Small intestine (tissue), 7 donors: Measurements from ENCODE around the gene DLX2. TPM values are rescaled to one million over a fixed set of nuclear protein-coding genes. Genes with fewer than 3 reads are reported as not detected.
"Not testable (repeated sequence)": the region's sequence is repeated elsewhere in the genome, so short reads cannot be mapped to it uniquely, and the experiment has no call there.

Experiments used
- DNase-seq, 2 donors: peaks; one replicate each; pipeline versions ENCODE4 v3.0.0 to v3.0.0-alpha.2; 2013
- FAIRE-seq: peaks from 2 replicates; lab custom pipeline; 2012; peaks lifted over from hg19 to GRCh38; lab: Jason Lieb, UNC
- H3K27ac ChIP-seq, 3 donors: one replicate each; pipeline ENCODE4 v1.5.1; 2013; ENCODE audit warnings: low read length in 2 of 3, mild to moderate bottlenecking in 2 of 3, control low read depth in 1 of 3, inconsistent platforms in 1 of 3, low read depth in 1 of 3, moderate library complexity in 1 of 3
- H3K27me3 ChIP-seq, 3 donors: one replicate each; pipeline ENCODE4 v1.6.1; 2013; ENCODE audit warnings: low read length in 3 of 3, inconsistent platforms in 1 of 3; ENCODE audit not compliant: control insufficient read depth in 3 of 3, insufficient read depth in 3 of 3
- H3K36me3 ChIP-seq, 3 donors: one replicate each; pipeline ENCODE4 v1.6.1; 2013; ENCODE audit warnings: low read length in 3 of 3, inconsistent platforms in 1 of 3, low read depth in 1 of 3, mild to moderate bottlenecking in 1 of 3, moderate library complexity in 1 of 3; ENCODE audit not compliant: control insufficient read depth in 3 of 3, insufficient read depth in 2 of 3
- H3K4me1 ChIP-seq, 3 donors: one replicate each; pipeline ENCODE4 v1.6.1; 2013; ENCODE audit warnings: low read length in 2 of 3, inconsistent platforms in 1 of 3, low read depth in 1 of 3, mild to moderate bottlenecking in 1 of 3, moderate library complexity in 1 of 3; ENCODE audit not compliant: control insufficient read depth in 3 of 3, insufficient read depth in 2 of 3
- H3K4me3 ChIP-seq, 3 donors: one replicate each; pipeline ENCODE4 v1.5.1; 2013; ENCODE audit warnings: low read length in 3 of 3, control low read depth in 1 of 3, inconsistent platforms in 1 of 3, low read depth in 1 of 3, mild to moderate bottlenecking in 1 of 3, moderate library complexity in 1 of 3
- H3K9me3 ChIP-seq, 2 donors: one replicate each; pipeline ENCODE4 v1.6.1; 2013; ENCODE audit warnings: low read depth in 1 of 2, low read length in 1 of 2; ENCODE audit not compliant: control insufficient read depth in 2 of 2, insufficient read depth in 1 of 2
- WGBS, 3 donors: extraction: QIAGEN DNeasy Blood & Tissue Kit; methylation state at CpG; one replicate each; pipeline ENCODE4 v1.1.7; 2013; 5-methylcytosine and 5-hydroxymethylcytosine counted together
- polyA plus RNA-seq, 4 donors: library from polyadenylated mRNA; stranded (reverse) in 3 of 4; unstranded in 1 of 4; fragments of 200-250 nt in 3 of 4; fragments of 120-200 nt in 1 of 4; gene quantifications; one replicate each; pipeline versions ENCODE4 v1.2.1 to v1.2.3, GENCODE V29; 2013
- donor health status: healthy with polysubstance abuse.
- donor health status: control.
- donor health status: control.
- donor health status: Bipolar disorder and iron deficiency.
- donor health status: healthy.

DLX2 gene
- polyA plus RNA-seq, 4 donors = 0.18 to 0.19 TPM; not detected in 2

DNA sequence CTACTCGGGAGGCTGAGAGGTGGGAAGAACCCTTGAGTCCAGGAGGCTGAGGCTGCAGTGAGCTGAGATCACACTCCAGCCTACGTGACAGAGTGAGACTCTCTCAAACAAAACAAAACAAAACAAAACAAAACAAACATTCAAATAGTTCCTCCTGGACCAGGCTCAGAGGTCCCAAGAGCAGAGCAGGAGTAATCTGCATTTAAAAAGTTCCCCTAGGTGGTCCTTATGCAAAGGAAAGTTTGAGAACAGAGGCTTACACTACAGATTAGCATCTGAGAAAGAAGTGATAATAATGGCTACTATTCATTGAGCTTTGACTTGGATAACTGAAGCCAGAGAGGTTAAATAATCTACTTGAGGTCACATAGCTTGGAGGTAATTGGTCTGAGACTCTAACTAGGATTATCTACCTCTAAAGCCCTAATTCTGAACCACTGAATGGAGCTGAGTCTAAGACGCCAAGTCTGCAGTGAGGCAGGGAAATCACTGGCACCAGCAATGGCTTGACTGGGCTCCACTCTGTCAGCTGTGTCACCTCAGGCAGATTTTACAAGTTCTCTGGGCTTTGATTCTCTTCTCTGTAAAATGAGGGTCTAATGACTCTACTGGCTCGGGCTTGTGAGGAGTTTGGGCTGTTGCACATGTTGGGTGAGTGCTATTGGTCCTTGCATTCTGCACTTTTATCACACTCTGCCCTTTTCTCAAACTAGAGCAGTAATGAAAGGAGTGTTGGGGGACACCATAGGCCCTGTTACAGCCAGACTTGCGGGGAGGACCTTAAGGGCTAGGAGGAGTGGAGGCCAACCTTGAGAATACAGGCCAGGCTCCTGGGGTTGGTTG is 29.2 kb upstream of the DLX2 start:
- Histone ChIP-seq H3K4me1 (no peaks in the 10 kb centered on the region), H3K4me3 (no peak overlapping the region), H3K27me3 (peaks cover 0 to 8% (median 0%) of the 10 kb centered on the region in 3 donors), H3K27ac (no peak overlapping the region), H3K9me3 (no peaks in the 10 kb centered on the region), H3K36me3 (no peaks in the 10 kb centered on the region)
- 77 to 93% (median 84%) methylated on average over 5 of the region's 5 CpGs for WGBS, 3 donors
- DNase-seq = no peak
- FAIRE-seq = no peak

DNA sequence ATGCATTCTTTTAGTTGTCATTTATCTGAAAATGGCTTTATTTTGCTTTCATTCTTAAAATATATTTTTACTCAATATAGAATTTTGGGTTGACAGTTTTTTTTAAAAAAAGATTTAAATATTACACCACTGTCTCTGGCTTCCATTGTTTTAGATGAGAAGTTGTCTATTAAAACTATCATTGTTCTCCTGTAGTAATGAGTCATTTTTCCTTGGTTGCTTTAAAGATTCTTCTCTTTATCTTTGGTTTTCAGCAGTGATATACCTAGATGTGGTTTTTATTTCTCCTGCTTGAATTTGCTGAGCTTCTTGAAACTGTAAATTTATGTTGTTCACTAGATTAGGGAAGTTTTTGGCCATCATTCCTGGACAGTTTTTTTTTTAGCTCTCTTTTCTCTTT is 26.7 kb upstream of the DLX2 start:
- no peak overlapping the region for H3K4me3 ChIP-seq
- H3K27ac ChIP-seq = no peak overlapping the region
- peaks cover 0 to 8% (median 0%) of the 10 kb centered on the region in 3 donors for H3K27me3 ChIP-seq
- H3K36me3 ChIP-seq = no peaks in the 10 kb centered on the region
- no peaks in the 10 kb centered on the region for H3K9me3 ChIP-seq
- DNase-seq (no peak), FAIRE-seq (no peak)
- no peaks in the 10 kb centered on the region for H3K4me1 ChIP-seq

DNA sequence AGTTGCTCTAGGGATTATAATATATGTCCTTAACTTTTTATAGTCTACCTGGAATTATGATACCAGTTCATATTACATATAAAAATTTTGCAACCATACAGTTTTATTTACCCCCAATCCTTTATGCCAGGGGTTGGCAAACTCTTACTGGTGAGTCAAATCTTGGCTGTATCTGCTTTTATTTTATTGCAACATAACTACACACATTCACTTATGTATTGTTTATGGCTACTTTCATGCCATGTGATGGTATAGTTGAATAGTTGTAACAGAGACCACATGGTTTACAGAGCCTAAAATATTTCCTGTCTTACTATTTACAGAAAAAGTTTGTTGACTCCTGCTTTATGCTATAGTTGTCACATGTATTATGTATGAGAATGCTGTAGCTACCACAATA is 25.8 kb upstream of the DLX2 start:
- no peaks in the 10 kb centered on the region for H3K4me1 ChIP-seq
- no peaks in the 10 kb centered on the region for H3K9me3 ChIP-seq
- H3K27ac ChIP-seq = no peak overlapping the region
- no peaks in the 10 kb centered on the region for H3K36me3 ChIP-seq
- no peak for FAIRE-seq
- no peak overlapping the region for H3K4me3 ChIP-seq
- peaks cover 0 to 6% (median 0%) of the 10 kb centered on the region in 3 donors for H3K27me3 ChIP-seq
- DNase-seq = no peak

DNA sequence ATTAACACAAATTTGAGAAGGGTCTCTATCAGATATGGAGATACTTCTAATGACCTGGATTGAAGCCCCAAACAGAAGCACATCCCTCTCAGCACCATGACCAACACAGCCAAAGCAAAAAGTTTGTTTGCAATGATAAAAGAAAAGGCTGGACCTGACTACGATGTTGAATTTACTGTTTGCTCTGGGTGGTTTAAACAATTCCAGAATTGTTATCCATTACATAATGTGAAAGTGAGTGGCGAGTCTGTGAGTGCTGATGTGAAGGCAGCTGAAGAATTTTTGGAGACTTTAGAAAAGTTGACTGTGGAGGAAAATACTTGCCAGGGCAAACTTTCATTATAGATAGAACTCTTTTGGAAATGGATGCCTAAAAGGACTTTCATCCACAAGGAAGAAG is 17.4 kb upstream of the DLX2 start:
- H3K36me3 ChIP-seq = no peaks in the 10 kb centered on the region
- DNase-seq (no peak), FAIRE-seq (no peak)
- H3K27ac ChIP-seq = no peak overlapping the region
- WGBS, 3 donors = 50 to 52% (median 51%) methylated on average over 2 of the region's 2 CpGs
- H3K4me3 ChIP-seq = no peak overlapping the region
- H3K4me1 ChIP-seq = no peaks in the 10 kb centered on the region
- peaks cover 0 to 16% (median 0%) of the 10 kb centered on the region in 3 donors for H3K27me3 ChIP-seq
- no peaks in the 10 kb centered on the region for H3K9me3 ChIP-seq

DNA sequence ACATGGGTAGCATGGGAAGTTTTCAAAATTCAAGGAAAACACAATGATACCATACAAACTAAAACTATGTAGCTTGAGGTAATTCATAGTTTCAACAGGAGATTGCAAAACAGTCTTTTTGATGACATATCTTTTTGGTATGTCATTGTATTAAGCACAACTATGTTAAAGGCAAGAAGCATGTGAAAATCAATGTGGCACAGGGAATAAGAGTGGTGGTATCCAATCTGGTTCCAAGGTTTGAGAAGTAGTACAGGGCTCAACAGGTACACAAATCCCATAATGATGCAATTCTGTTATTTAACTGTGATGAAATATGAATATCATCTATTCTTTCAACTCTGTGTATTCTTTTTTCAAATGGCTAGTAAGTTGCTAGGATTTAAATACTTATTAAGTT is 16.4 kb upstream of the DLX2 start:
- DNase-seq = no peak
- FAIRE-seq = no peak
- no peaks in the 10 kb centered on the region for H3K36me3 ChIP-seq

DNA sequence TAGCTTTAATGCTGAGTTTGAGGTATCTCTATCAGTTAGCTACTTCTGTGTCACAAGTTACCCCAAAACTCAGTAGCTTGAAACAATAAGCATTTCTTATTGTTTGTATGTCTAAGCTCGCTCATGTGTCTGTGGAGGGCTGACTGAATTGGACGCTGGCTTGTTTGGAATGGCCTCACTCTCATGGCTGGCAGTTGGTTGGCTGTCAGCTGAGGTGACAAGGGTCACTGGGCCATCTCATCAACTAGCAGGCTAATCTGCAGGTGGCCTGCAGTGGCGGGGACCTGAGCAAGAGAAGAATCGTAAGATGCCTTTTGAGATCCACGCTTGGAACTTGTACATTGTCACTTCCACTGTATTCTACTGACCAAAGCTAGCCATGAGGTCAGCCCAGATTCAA is 13.4 kb upstream of the DLX2 start:
- no peaks in the 10 kb centered on the region for H3K4me1 ChIP-seq
- H3K4me3 ChIP-seq = no peak overlapping the region
- 78 to 83% (median 80%) methylated on average over 5 of the region's 5 CpGs for WGBS, 3 donors
- no peak overlapping the region for H3K27ac ChIP-seq
- H3K36me3 ChIP-seq = no peaks in the 10 kb centered on the region
- DNase-seq (no peak), FAIRE-seq (no peak)
- H3K9me3 ChIP-seq = no peaks in the 10 kb centered on the region
- peaks cover 0 to 32% (median 0%) of the 10 kb centered on the region in 3 donors for H3K27me3 ChIP-seq

More for the DNA sequence above, 16.4 kb upstream of the DLX2 start:
- Histone ChIP-seq H3K9me3 (no peaks in the 10 kb centered on the region), H3K27ac (no peak overlapping the region), H3K27me3 (peaks cover 0 to 19% (median 0%) of the 10 kb centered on the region in 3 donors), H3K4me1 (no peaks in the 10 kb centered on the region), H3K4me3 (no peak overlapping the region)

DNA sequence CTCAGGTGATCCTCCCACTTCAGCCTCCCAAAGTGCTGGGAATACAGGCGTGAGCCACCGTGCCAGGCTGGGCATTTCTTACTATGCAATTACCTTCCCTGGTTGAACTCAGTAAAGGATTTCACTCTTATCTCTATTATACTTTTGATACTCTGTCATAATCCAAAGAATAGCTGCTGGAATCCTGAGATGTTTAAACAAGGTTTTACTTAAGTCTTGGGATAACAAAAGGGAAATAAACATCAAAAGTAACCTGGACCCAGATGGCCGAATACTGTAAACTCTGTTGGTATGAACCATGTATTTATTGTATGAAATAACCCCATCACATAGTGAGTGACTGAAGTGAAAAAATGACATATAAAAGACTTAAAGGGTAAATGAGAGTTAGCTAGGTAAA is 11.9 kb upstream of the DLX2 start:
- 38 to 65% (median 56%) methylated on average over 3 of the region's 3 CpGs for WGBS, 3 donors
- Histone ChIP-seq H3K4me1 (no peaks in the 10 kb centered on the region), H3K9me3 (no peaks in the 10 kb centered on the region), H3K4me3 (no peak overlapping the region), H3K27ac (no peak overlapping the region), H3K27me3 (peaks cover 0 to 38% (median 3%) of the 10 kb centered on the region in 3 donors), H3K36me3 (no peaks in the 10 kb centered on the region)
- DNase-seq (no peak), FAIRE-seq (no peak)

DNA sequence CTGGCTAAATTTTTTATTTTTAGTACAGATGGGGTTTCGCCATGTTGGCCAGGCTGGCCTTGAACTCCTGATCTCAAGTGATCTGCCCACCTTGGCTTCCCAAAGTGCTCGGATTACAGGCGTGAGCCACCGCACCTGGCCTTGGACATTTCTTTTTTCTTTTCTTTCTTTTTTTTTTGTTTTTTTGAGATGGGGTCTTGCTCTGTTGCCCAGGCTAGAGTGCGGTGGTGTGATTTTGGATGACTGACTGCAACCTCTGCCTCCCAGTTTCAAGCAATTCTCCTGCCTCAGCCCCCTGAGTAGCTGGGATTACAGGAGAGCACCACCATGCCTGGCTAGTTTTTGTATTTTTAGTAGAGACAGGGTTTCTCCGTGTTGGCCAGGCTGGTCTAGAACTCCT is 11.5 kb upstream of the DLX2 start:
- H3K27me3 ChIP-seq = peaks cover 0 to 42% (median 3%) of the 10 kb centered on the region in 3 donors
- DNase-seq, H3K4me1 ChIP-seq, H3K36me3 ChIP-seq, H3K27ac ChIP-seq, H3K9me3 ChIP-seq, H3K4me3 ChIP-seq, FAIRE-seq: not testable (repeated sequence)
- WGBS, 3 donors = 85 to 91% (median 86%) methylated on average over 6 of the region's 6 CpGs

DNA sequence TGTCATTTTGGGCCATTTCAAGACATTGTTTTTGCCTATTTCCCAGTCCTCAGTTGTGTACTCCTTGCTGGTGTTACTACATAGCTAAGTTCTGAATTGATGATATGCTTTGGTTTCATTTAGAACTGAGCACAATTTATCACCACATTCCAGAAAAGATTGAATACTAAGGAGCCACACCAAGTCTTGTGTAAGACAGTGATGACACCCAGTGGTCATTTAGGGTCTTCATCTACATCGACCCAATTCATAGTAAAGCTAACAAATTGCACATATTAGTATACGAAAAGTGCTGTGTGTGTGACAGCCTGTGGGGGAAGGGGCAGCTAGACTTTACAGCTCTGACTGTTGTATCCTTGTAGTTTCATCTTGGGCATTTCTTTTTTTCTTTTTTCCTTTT is 10.9 kb upstream of the DLX2 start:
- Histone ChIP-seq H3K27ac (no peak overlapping the region), H3K4me3 (no peak overlapping the region), H3K27me3 (peaks cover 0 to 47% (median 5%) of the 10 kb centered on the region in 3 donors), H3K4me1 (no peaks in the 10 kb centered on the region), H3K36me3 (no peaks in the 10 kb centered on the region), H3K9me3 (no peaks in the 10 kb centered on the region)
- 41 to 58% (median 49%) methylated on average over 2 of the region's 2 CpGs for WGBS, 3 donors
- FAIRE-seq (no peak), DNase-seq (peak in 1 of 2 donors; percentile 4)
